AG10803 (cell line): Measurements from ENCODE around the gene CRLF1.

Experiments used
- DNase-seq: peaks from one replicate; pipeline ENCODE4 v3.0.0; 2010; ENCODE audit warnings: low read depth
- H3K4me3 ChIP-seq: 2 replicates; pipeline ENCODE4 v1.5.1; 2011; ENCODE audit warnings: mild to moderate bottlenecking, low read length, control low read depth
- CTCF ChIP-seq: conservative IDR thresholded peaks from 2 replicates; pipeline ENCODE4 v1.5.1; 2011; ENCODE audit warnings: mild to moderate bottlenecking, low read length, control low read depth, inconsistent platforms

The CRLF1 gene

GRCh38 chr19:18612051-18612771 is 5.6 kb upstream of the CRLF1 start:
- TF ChIP-seq CTCF: no peak
- peak overlapping the region; percentile 31 for H3K4me3 ChIP-seq
- no peak for DNase-seq

GRCh38 chr19:18611327-18612050 is 4.9 kb upstream of the CRLF1 start:
- TF ChIP-seq CTCF: no peak
- no peak overlapping the region for H3K4me3 ChIP-seq
- DNase-seq: no peak

- no peak for TF ChIP-seq CTCF
- no peak overlapping the region for H3K4me3 ChIP-seq
- no peak for DNase-seq
Measured at GRCh38 chr19:18610556-18611326, 4.1 kb upstream of the CRLF1 start.

- DNase-seq: no peak
- no peak overlapping the region for H3K4me3 ChIP-seq
- no peak for TF ChIP-seq CTCF
Measured at GRCh38 chr19:18610245-18610555, 3.6 kb upstream of the CRLF1 start.

- DNase-seq: no peak
- H3K4me3 ChIP-seq: no peak overlapping the region
- no peak for TF ChIP-seq CTCF
Measured at GRCh38 chr19:18609717-18610051, 3.1 kb upstream of the CRLF1 start.

- no peak for TF ChIP-seq CTCF
- no peak overlapping the region for H3K4me3 ChIP-seq
- DNase-seq: no peak
Measured at GRCh38 chr19:18608805-18609716, 2.5 kb upstream of the CRLF1 start.
